ENCODE data around the gene MAP2K3.
"Not testable (repeated sequence)": the region's sequence is repeated elsewhere in the genome, so short reads cannot be mapped to it uniquely, and the experiment has no call there.

Gene MAP2K3

GRCh38 chr17:21298056-21298982 is 13.8 kb downstream of the MAP2K3 start:
- DNase-seq = no peak

GRCh38 chr17:21298983-21299519 is 14.5 kb downstream of the MAP2K3 start:
- no peak for DNase-seq

- DNase-seq = no peak
These were observed 15.6 kb downstream of the MAP2K3 start for GRCh38 chr17:21299981-21300600.

DNA sequence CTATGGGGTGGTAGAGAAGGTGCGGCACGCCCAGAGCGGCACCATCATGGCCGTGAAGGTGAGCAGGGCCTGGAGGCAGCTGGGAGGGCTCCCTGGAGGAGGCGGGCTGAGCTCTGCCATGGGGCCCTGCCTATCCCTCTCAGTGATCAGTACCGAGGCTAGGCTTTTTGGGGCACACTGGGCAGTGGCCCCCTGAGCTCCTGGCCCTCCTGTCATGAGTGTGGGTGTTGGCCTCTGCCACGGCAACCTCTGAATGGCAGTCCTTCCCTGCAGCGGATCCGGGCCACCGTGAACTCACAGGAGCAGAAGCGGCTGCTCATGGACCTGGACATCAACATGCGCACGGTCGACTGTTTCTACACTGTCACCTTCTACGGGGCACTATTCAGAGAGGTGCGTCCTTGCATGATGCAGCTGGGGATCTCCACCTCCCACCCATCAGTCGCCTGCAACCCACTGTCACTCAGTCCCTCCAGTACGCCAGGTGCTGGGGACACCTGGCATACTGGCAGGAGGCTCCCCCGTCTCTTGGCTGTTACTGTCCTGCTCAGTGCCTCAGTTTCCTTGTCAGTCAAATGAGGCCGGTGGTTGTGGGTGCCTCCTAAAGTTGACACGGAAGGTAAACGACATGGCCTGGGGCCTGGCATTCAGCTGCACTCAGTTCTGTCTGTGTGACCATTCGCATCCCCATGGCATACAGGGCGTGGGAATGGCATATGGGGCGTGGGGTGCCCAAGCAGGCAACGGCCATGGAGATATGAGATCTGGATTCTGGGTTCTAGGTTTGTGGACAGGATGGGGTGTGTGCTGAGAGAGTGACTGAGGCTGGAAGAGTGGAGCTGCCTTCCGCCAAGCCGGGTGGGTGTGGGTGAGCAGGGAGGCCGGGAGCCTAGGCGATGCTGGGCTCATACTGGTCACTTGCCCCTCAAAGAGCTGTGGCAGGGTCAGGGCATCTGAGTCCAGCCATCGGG is 16.4 kb downstream of the MAP2K3 start:
- no peak for DNase-seq

DNA sequence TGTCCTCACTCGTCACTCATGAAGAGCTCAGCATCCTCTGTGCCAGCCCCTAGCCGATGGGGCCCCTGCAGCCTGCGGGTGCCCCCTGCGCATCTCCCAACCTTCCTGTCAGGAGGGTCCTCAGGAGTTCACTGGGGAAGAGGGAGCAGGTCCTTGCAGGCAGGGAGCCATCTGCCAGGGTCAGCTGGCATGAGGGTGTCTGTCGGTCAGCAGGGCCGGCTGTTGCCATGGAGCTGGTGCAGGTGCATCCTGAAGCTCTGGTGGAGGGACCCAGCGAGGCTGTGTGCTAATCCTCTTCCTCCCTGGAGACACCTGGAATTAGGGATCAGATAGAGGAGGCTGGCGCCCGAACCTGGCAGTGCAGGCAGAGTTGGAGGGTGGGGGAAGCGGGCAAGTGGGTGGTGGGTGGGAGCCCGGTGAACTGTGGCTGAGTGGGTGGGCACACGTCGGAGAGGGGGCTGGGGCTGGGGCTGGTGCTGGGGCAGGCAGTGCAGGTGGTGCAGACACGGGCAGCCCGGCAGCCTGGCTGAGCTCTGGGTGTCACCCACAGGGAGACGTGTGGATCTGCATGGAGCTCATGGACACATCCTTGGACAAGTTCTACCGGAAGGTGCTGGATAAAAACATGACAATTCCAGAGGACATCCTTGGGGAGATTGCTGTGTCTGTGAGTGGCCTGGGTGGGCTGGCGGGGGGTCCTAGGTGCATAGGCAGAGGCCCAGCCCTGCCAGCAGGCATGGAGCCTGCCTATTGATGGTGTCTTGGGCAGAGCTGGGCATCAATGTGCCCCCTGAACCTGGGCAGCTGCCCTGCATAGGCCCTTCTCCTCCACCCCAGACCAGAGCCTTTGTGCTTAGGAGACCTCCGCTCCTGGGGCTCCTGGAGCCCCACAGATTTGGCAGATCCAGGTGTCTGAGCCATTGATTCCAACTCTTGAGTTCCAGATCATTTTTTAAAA is 17.4 kb downstream of the MAP2K3 start:
- no peak for DNase-seq

DNA sequence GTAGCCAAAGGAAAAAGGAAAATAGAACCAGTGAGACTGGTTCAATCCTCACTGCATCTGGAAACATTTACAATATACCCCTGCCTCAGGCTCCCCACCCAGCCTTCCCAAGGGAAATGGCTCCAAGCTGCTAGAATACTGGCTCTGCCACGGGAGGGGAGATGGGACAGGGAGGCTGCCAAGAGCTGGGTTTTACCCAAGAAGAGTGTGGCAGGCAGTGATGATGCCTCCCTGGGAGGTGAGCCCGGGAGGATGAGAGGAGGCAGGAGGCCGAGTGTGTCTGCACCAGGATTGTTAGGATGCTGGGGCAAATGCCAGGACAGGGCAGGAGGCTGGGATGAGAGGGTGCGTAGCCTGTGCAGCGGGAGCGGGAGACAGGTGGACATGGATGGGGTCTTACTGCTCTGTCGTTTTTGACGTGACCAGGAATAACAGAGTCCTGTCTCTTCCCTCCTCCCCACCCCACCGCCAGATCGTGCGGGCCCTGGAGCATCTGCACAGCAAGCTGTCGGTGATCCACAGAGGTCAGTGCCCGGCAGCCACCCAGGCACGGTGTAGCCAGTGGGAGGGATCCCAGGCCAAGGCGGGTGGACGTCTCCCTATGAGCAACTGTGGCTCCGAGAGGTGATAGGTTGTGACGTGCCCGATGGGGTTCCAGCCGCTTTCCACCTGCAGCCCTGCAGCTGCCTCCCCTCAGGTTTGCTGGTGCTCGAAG is 18.4 kb downstream of the MAP2K3 start:
- no peak for DNase-seq

- DNase-seq = no peak
These were observed 19.0 kb downstream of the MAP2K3 start for GRCh38 chr17:21303441-21304065.

DNA sequence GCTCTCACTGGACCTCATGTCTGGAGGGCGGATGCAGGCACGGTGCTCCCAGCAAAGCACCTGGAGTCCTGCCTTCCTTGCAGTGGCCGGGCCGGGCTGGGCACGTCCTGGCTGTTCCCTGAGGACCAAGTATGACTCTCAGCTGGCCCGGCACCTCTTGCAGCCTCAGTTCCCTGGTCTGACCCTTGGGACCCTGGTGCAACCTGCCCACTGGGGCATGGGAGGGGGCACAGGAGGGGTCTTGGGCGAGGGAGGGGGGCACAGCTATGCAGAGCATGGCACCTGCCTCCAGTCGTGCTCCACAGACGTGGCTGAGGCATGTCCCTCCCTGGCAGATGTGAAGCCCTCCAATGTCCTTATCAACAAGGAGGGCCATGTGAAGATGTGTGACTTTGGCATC is 19.6 kb downstream of the MAP2K3 start:
- DNase-seq = no peak

- not testable (repeated sequence) for DNase-seq
These were observed 20.1 kb downstream of the MAP2K3 start for GRCh38 chr17:21304551-21305151.

GRCh38 chr17:21305431-21306180 is 21.1 kb downstream of the MAP2K3 start:
- not testable (repeated sequence) for DNase-seq

DNA sequence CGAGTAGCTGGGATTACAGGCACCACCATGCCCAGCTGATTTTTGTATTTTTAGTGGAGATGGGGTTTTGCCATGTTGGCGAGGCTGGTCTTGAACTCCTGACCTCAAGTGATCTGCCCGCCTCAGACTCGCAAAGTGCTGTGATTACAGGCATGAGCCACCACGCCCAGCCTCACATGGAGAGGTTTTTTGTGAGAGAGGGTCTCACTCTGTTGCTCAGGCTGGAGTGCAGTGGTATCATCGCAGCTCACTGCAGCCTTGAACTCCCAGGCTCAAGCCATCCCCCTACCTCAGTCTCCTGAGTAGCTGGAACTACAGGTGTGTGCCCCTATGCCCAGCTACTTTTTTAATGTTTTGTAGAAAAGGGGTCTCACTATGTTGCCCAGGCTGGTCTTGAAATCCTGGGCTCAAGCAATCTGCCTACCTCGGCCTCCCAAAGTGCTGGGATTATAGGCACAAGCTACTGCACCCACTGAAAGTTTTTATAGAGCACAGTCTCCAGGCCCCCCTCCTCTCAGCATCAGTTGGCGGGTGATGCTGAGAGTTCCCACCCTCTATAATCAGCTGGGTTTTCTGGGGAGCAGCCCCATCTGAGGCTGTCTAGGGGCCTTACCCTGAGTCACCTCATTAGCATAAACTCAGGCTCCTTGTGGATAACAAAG is 22.2 kb downstream of the MAP2K3 start:
- not testable (repeated sequence) for DNase-seq

DNA sequence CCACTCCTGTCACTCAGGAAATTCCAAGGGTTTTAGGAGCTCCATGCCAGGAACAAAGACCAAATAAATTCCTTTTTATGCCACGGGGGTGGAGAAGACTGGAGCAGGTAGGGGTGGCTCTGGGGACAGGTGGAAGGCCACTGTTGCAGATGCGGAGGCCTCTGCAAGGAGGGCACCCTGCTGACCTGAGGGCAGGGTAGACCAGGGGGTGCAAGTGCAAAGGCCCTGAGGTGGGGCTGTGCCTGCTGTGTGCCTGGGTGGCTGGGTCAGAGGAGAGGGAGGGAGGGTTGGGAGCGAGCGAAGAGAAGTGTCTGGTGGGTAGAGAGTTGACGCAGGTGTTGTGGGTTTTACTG is 22.7 kb downstream of the MAP2K3 start:
- DNase-seq = not testable (repeated sequence)

GRCh38 chr17:21308931-21309381 is 24.4 kb downstream of the MAP2K3 start:
- DNase-seq = not testable (repeated sequence)

GRCh38 chr17:21310061-21310765 is 25.7 kb downstream of the MAP2K3 start:
- not testable (repeated sequence) for DNase-seq

- not testable (repeated sequence) for DNase-seq
These were observed 26.5 kb downstream of the MAP2K3 start for GRCh38 chr17:21310766-21311602.

- DNase-seq = no peak
These were observed 28.8 kb downstream of the MAP2K3 start for GRCh38 chr17:21313320-21313719.

DNA sequence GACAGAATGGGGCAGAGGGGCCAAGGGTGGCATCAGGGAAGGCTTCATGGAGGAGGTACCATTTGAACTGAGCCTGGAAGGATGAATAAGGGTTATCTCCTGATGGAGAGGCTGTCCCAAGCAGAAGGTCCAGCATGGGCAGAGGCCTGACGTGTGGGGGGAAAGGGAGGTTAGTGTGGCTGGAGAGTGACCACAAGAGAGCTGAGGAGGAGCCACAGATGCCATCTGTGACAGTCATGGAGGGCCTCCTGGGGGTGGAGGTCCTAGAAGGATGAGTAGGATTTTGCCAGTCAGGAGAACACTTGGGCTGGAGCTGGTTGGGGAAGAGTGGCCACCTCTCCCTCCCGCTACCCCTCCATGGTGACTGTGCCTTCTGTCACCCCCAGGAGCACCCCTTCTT is 29.2 kb downstream of the MAP2K3 start:
- not testable (repeated sequence) for DNase-seq
